NB4 (cell line): ENCODE results near the gene LAMB2.

Experiments
- CTCF ChIP-seq: IDR thresholded peaks from one replicate; pipeline ENCODE4 v1.5.1; 2012; ENCODE audit warnings: low read depth, low read length
- MYC ChIP-seq: IDR thresholded peaks from 2 replicates; pipeline ENCODE4 v1.6.1; 2011; ENCODE audit warnings: low read depth, low read length
- POLR2A ChIP-seq: IDR thresholded peaks from 2 replicates; pipeline ENCODE4 v1.6.1; 2011; ENCODE audit warnings: mild to moderate bottlenecking; ENCODE audit not compliant: insufficient read length; ENCODE audit errors: extremely low read depth

GRCh38 chr3:49157289-49157688 lies 24.4 kb upstream of the LAMB2 start:
- TF ChIP-seq POLR2A (no peak), CTCF (no peak), MYC (no peak)
